ENCODE results near the gene TMC8.

TMC8 gene

DNA sequence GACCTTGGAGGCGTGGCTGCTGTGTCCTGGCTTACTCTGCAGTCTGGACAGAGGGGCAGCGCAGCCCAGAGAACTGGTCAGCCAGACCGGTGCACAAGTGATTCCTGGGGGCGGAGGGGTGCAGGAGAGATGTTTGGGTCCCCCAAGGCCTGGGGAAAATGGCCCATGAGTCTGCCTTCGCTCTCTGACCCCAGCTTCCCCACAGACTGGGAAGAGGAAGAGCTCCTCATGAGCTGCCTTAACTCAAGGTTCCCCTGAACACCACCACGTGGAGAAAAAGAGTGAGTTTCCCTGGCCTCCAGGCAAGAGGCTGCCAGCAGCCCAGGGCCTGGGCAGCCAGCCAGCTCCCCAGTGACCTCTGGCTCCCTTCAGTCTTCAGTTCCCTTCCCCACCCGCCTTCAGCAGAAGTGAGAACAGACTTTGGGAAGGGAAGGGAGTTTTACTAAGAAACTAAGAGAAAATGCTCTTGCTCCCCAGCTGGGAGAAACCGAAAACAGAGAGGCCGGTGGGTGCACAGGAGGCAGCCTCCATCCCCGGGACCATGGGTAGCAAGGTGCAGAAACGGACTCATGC, 13.7 kb downstream of the TMC8 start:
- peak; percentile 73 for DNase-seq (ENCODE audit: low read depth)
- TF ChIP-seq, protein P1, sequence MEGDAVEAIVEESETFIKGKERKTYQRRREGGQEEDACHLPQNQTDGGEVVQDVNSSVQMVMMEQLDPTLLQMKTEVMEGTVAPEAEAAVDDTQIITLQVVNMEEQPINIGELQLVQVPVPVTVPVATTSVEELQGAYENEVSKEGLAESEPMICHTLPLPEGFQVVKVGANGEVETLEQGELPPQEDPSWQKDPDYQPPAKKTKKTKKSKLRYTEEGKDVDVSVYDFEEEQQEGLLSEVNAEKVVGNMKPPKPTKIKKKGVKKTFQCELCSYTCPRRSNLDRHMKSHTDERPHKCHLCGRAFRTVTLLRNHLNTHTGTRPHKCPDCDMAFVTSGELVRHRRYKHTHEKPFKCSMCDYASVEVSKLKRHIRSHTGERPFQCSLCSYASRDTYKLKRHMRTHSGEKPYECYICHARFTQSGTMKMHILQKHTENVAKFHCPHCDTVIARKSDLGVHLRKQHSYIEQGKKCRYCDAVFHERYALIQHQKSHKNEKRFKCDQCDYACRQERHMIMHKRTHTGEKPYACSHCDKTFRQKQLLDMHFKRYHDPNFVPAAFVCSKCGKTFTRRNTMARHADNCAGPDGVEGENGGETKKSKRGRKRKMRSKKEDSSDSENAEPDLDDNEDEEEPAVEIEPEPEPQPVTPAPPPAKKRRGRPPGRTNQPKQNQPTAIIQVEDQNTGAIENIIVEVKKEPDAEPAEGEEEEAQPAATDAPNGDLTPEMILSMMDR (IDR thresholded peaks at IDR 0.05; ENCODE audit: insufficient read depth, low read depth, low read length, missing control alignments), result no peak
- H3K4me3 ChIP-seq (ENCODE audit: low read depth, low read length), result no peak overlapping the region

DNA sequence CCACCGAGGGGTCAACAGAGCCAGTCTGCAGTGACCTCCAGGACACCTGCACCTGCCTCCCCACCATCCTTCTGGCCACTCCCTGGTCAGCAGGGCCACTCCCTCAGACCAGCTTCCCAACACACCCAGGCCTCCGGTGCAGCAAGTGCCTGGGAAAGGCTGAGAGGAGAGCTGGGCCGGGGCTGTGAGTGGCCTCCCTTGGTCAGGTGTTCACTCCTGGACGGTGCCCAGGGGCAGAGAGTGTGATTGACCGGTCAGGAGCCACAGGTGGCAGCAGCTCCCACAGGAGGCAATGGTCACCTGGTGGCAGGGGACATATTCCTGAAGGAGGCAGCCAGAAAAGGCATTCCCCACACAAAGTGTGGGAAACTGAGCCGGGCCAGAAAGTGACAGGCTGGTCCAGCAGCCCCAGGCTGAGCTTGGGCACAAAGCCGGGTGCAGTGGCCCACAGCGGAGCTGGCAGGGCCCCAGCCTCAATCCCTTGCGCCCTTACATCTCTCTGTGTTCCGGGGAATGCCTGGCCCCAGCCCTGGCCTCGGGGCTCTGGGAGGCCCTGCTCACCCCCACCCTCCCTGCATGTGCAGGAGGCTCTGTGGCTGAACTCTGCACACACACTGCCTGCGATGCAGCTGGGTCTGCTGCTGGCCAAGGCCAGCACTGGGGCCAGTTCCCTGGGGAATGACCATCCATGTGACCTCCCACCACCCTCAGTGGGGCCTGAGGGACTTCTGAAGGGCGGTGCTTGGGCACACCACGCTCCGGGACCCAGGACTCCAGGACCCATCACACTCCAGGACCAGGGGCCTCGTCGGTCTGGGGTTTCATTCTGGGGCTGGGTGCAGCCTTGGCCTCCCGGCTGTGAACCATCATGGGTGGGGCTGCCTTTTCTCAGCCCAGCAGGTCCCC, 14.4 kb downstream of the TMC8 start:
- no peak overlapping the region for H3K4me3 ChIP-seq (ENCODE audit: low read depth, low read length)
- TF ChIP-seq, protein P1 (IDR thresholded peaks at IDR 0.05; ENCODE audit: insufficient read depth, low read depth, low read length, missing control alignments), result no peak
- no peak for DNase-seq (ENCODE audit: low read depth)

DNA sequence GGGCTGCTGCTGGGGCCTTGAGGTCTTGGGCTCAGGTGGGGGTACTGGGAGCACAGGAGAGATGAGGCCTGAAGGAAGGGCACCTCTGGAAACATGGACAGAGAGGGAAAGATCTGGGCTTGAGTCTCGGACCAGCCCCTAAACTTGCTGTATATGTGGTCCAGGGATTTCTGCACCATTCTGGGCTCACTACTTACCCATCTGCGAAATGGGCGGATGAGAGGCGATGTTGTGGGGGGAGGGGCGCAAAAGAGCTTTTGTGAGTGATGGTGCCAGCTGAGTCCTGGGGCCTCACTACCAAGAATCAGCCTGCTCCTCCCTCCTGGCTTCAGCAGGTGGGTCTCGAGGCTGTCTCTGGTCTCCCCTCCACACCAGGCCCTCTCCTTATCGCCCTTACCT, 15.9 kb downstream of the TMC8 start:
- no peak overlapping the region for H3K4me3 ChIP-seq (ENCODE audit: low read depth, low read length)
- TF ChIP-seq, protein P1 (IDR thresholded peaks at IDR 0.05; ENCODE audit: insufficient read depth, low read depth, low read length, missing control alignments), result no peak
- DNase-seq (ENCODE audit: low read depth), result no peak

DNA sequence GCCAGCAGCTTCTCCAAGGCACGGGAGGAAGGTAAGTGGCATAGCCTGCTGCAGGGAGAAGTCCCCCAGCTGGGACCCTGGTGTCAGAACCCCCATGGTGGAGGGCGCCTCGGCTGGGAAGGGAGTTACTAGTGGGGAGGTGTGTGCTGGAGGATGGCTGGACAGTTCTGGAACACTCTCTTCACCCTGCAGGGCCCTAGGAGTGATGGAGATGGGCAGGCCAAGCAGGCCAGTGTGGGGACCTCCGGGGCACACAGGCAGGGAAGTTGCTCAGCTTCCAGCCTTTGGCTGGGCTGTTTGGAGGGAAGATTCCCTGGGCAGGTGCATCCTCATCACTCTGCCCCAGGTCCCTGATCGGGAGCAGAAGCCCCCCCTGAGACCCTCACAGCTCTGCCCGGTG, 16.3 kb downstream of the TMC8 start:
- TF ChIP-seq, protein P1 (IDR thresholded peaks at IDR 0.05; ENCODE audit: insufficient read depth, low read depth, low read length, missing control alignments), result no peak

DNA sequence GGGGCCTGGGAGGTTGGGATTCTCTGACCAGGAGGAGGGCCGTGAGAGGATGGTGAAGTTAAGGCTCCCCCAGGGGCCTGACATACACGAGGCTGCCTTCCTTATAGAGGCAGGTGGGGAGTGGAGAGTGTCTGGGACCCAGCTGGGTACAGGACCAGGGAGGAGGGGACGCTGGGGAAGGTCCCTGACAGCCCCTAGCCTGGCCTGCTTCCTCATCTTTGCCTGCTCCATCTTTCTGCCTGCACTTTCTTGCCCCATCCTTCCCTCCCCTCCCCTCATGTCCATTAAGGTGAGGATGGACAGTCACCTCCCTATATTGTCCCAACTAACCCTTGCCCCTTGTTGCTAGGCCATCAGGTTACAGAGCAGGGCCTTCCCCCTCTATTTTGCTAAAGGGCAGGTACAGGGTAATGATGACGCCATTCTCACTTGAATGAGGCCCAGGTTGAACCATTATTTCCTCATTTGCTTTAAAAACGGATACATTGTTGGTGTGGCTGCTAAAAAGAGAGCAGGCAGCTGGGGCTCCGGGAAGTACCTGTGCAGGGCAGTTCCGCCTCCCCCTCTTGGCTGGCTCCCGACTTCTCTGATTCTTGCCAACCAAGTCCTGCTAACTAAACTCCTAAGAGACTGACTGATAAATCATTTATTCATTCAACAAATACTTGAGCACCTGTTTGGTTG, 16.9 kb downstream of the TMC8 start:
- H3K4me3 ChIP-seq (ENCODE audit: low read depth, low read length), result no peak overlapping the region
- TF ChIP-seq, protein P1 (IDR thresholded peaks at IDR 0.05; ENCODE audit: insufficient read depth, low read depth, low read length, missing control alignments), result no peak
- peak; percentile 83 for DNase-seq (ENCODE audit: low read depth)

More for the DNA sequence above, 16.3 kb downstream of the TMC8 start:
- H3K4me3 ChIP-seq (ENCODE audit: low read depth, low read length), result no peak overlapping the region
- DNase-seq (ENCODE audit: low read depth), result no peak

DNA sequence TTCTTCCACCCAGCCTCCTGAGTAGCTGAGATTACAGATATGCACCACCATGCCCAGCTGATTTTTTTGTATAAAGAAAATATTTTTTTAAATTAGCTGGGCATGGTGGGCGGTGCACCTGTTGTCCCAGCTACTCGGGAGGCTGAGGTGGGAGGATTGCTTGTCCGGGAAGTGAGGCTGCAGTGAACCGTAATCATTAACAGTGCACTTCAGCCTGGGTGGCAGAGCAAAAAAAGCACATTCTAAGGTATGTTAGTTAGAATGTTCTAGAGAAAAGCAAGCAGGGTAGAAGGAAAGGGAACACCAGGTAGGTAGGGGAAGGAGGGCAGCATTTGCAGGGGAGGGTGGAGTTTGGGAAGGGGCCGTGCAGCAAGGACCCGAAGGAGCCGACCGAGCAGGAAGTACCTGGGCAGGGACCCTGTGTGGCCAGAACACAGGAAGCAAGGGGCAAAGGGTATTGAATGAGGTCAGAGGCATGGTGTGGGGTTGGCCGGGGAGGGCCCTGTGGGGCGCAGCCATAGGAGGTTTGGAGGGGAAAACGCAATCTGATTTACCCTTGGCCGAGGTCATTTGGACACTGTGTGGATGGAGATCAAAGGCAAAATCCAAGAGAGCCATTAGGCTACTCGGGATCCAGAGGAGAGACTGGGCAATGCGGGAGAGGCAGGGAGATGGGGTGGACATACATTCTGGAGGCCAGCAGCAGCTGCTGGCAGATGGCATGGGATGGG, 17.9 kb downstream of the TMC8 start:
- H3K4me3 ChIP-seq (ENCODE audit: low read depth, low read length), result no peak overlapping the region
- TF ChIP-seq, protein P1 (IDR thresholded peaks at IDR 0.05; ENCODE audit: insufficient read depth, low read depth, low read length, missing control alignments), result no peak
- no peak for DNase-seq (ENCODE audit: low read depth)

Data from GM12865 (cell line).